Cardiac fibroblast (primary cell): ENCODE measurements around the gene FN1.

Source experiments
- DNase-seq, 2 donors: peaks; one replicate each; pipeline versions ENCODE4 v3.0.0 to v3.0.0-alpha.2; 2010; ENCODE audit warnings: low read depth in 2 of 2
- H3K4me3 ChIP-seq, 2 donors: replicated peaks in 1 of 2; 1 replicate in 1 of 2; 2 replicates in 1 of 2; pipeline ENCODE4 v1.5.1; 2011; ENCODE audit warnings: low read depth in 2 of 2, low read length in 2 of 2, mild to moderate bottlenecking in 2 of 2, moderate library complexity in 1 of 2
- CTCF ChIP-seq: IDR thresholded peaks from one replicate; pipeline ENCODE4 v1.5.1; 2011; ENCODE audit warnings: low read depth, mild to moderate bottlenecking, low read length, inconsistent platforms

FN1 gene

GRCh38 chr2:215476424-215476823, 40.6 kb upstream of the FN1 start:
- DNase-seq, result peak in 1 of 2 donors; percentile 60

GRCh38 chr2:215466097-215466909, 30.4 kb upstream of the FN1 start:
- TF ChIP-seq CTCF, result no peak

More at GRCh38 chr2:215476424-215476823, 40.6 kb upstream of the FN1 start:
- H3K4me3 ChIP-seq, result no peak overlapping the region
- no peak for TF ChIP-seq CTCF

GRCh38 chr2:215465256-215465655, 29.4 kb upstream of the FN1 start:
- H3K4me3 ChIP-seq, result no peak overlapping the region
- TF ChIP-seq CTCF, result no peak
- peak; percentile 16 to 65 for DNase-seq

More at GRCh38 chr2:215466097-215466909, 30.4 kb upstream of the FN1 start:
- DNase-seq, result peak; percentile 71 to 78
- no peak overlapping the region for H3K4me3 ChIP-seq

GRCh38 chr2:215461836-215462532, 26.1 kb upstream of the FN1 start:
- no peak overlapping the region for H3K4me3 ChIP-seq
- TF ChIP-seq CTCF, result no peak
- peak; percentile 55 to 80 for DNase-seq

GRCh38 chr2:215460682-215461382, 25.0 kb upstream of the FN1 start:
- H3K4me3 ChIP-seq, result no peak overlapping the region
- TF ChIP-seq CTCF, result no peak
- peak; percentile 89 to 97 for DNase-seq

- H3K4me3 ChIP-seq, result no peak overlapping the region
- no peak for DNase-seq
- no peak for TF ChIP-seq CTCF
Observed at GRCh38 chr2:215455958-215456357, 20.1 kb upstream of the FN1 start.
